ENCODE results near the gene GOLGA8F.
"Not testable (repeated sequence)": the region's sequence is repeated elsewhere in the genome, so short reads cannot be mapped to it uniquely, and the experiment has no call there.

Gene GOLGA8F, protein sequence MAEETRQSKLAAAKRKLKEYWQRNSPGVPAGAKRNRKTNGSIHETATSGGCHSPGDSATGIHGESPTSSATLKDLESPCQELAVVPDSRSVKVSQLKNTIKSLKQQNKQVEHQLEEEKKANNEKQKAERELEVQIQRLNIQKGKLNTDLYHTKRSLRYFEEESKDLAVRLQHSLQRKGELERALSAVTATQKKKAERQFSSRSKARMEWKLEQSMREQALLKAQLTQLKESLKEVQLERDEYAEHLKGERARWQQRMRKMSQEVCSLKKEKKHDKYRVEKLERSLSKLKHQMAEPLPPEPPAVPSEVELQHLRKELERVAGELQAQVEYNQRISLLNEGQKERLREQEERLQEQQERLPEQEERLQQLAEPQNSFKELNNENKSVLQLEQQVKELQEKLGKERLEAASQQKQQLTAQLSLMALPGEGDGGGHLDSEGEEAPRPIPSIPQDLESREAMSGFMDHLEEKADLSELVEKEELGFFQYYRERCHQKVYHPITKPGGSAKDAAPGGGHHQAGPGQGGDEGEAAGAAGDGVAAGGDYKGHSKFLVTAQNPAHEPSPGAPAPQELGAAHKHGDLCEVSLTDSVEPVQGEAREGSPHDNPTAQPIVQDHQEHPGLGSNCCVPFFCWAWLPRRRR

GRCh38 chr15:28378364-28378763 is at the start of gene GOLGA8F:
Gene GOLGA8F (plus strand): TSS chr15:28378664. CDS start chr15:28378762, 98 bp downstream.
- DNase-seq = not testable (repeated sequence)

GRCh38 chr15:28357984-28358383 is 20.5 kb upstream of the GOLGA8F start, which contains the start of gene GOLGA6L24:
Gene GOLGA6L24 (minus strand): TSS chr15:28358084. CDS start chr15:28358023, 61 bp downstream.
- not testable (repeated sequence) for DNase-seq

GRCh38 chr15:28365502-28365901 is 13.0 kb upstream of the GOLGA8F start:
- not testable (repeated sequence) for DNase-seq

DNA sequence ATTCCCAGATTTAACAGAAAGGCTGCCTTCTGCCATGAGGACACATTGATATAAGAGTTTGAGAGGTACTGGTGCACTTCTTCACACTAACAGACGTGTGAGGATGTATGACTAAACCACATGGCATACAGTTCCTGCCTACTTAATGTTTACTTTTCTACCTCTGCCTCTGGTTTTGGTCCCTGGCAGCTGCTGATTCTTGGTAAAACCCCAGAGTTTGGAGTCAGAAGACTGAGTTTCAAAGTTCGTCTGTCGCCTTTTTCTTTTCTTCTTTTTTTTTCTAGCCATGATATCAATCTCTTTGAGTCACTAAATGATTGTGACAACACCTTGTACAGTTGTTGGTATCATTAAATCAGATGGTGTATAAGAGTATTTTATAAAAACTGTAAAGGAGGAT is 1.6 kb downstream of the GOLGA8F start:
- DNase-seq = not testable (repeated sequence)

DNA sequence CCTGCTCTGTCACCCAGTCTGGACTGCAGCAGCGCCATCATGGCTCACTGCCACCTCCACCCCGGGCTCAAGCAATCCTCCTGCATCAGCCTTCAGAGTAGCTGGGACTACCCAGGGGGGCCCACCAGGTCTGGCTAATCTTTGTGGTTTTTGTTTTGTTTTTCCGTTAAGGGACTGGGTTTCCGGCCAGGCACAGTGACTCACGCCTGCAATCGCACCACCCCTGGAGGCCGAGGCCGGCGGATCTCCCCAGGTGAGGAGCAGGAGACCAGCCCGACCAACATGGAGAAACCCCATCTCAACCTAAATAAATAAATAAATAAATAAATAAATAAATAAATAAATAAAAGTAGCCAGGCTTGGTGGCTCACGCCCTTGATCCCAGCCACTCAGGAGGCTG is 17.6 kb downstream of the GOLGA8F start:
- DNase-seq = not testable (repeated sequence)

DNA sequence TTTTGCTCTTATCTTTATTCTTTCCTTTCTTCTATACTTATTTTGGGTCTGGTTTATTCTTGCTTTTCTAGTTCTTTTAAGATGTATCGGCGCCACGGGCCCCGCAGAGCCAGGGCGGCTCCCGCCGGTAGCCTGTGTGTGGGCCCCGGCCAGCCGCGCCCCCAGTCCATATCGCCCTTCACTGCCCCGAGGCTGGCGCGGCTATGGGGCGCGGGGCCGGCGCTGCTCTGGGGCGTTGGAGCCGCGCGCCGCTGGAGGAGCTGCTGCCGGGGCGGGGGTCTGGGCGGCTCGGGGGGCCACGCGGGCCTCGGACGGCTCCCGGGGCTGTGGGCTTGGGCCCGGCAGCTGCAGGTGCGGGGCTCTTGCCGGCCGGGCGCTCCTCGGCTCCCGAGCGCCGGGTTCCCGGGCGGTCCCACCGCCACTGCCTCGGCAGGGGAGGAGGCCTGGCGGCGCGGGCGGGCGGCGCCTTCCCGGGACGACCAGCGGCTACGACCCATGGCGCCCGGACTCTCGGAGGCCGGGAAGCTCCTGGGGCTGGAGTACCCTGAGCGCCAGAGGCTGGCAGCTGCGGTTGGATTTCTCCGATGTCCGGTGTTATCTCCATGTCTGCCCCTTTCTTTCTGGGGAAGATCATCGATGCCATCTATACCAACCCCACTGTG is 24.4 kb downstream of the GOLGA8F start:
- DNase-seq = not testable (repeated sequence)

DNA sequence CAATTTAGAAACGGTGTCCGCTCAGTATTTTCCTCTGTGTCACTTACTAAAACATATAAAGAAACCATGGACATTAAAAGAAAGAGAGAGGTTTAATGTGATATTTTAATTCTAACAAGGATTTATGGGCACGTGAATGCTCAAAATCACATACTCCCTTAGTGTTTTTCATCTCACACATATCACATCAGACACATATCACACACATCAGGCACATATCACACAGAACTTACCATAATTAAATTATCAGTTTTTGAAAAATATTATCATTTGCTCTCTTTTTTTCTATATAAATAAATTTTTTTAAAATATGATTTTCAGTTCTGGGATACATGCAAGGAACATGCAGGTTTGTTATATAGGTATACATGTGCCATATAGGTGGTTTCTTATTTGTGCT is 42.0 kb downstream of the GOLGA8F start:
- DNase-seq = not testable (repeated sequence)

- DNase-seq = not testable (repeated sequence)
Observed at GRCh38 chr15:28435594-28435993, 57.1 kb downstream of the GOLGA8F start.
